ENCODE results near the gene INSYN2B.

Gene INSYN2B

DNA sequence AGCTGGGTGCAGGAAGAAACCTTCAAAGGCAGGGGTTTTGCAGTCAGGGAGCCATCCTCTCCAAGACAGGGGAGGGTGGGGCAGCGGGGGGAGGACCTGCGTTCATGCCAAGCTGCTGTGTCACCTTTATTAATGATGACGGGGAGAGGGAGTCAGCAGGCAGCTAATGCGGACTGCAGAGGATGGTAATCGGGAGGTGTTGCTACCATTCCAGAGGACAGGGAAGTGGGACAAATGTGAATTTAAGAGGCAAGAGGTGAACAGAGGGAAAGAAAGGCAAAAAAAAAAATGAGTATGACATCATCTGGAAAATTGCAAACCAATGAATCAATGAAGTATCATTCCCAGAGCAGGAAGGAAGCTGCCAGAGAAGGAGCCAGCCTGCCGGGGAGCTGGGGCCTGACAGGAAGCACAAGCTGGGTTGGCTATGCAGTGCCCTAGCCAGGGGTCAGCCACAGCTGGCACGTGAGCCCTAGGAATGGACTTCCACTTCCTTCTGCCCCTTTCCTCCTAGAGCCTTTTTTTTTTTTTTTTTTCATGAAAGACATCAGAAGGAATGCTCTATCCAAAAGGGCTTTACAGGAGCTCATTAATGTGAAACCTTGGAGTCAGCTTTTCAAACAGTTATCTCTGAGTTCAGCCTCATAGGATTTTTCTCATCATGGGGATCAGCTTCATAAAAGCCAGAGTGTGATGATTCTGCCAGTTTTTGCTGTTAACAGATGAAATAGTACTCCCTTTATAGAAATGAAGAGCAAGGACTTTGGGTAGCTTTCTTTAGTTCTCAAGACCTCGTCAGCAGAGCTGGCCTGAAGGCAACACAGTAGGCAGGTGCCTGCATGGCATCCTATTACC, 9.2 kb downstream of the INSYN2B start:
- Histone ChIP-seq H2AFZ (ENCODE audit: low read depth, low read length) (no peak overlapping the region), H3K9me3 (ENCODE audit: insufficient read depth, low read length, severe bottlenecking) (no peaks in the 10 kb centered on the region), H3K4me2 (ENCODE audit: insufficient read depth, low read length) (no peak overlapping the region), H4K20me1 (ENCODE audit: insufficient read depth, low read length) (no peaks in the 10 kb centered on the region), H3K4me1 (ENCODE audit: insufficient read depth, low read length) (no peaks in the 10 kb centered on the region), H3K27ac (ENCODE audit: low read length) (no peak overlapping the region), H3K27me3 (ENCODE audit: insufficient read depth, low read length, poor library complexity) (no peaks in the 10 kb centered on the region), H3K79me2 (ENCODE audit: insufficient read depth, low read length) (no peaks in the 10 kb centered on the region), H3K4me3 (ENCODE audit: low read depth in 1 of 2, low read length in 2 of 2) (no peak overlapping the region), H3K36me3 (ENCODE audit: insufficient read depth, low read length) (peaks cover 9% of the 10 kb centered on the region; the same call in 1 of the 2 replicates), H3K9ac (ENCODE audit: low read depth, low read length) (no peak overlapping the region)
- ATAC-seq (ENCODE audit: insufficient read depth, low read depth) (no peak), DNase-seq (no peak)
- TF ChIP-seq CTCF (IDR thresholded peaks at IDR 0.05; ENCODE audit: borderline replicate concordance, extremely low read depth, low read length, poor library complexity, severe bottlenecking) (no peak), EZH2 (IDR thresholded peaks at IDR 0.05; ENCODE audit: borderline replicate concordance, low read depth, low read length, severe bottlenecking) (no peak)

DNA sequence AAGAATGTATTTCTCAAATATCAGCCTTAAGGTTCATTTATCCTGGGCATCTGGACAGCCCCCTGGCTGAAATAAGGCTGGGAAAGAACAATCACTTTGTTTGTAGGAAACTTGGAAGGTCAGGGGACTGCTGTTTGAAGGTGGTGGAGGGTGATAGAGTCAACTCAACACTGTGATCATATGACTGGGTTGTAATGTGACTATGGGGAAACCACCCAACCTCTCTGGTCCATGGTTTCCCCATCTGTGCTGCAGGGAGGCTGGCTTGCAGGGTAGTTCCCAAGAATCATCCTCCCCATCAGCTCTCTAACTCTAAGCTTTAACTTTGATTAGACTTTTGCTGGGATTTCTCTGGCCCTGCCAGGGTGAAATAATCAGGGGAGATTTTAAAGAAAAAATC, 10.0 kb downstream of the INSYN2B start:
- no peak for DNase-seq
- Histone ChIP-seq H3K27me3 (ENCODE audit: insufficient read depth, low read length, poor library complexity) (no peaks in the 10 kb centered on the region), H3K4me1 (ENCODE audit: insufficient read depth, low read length) (no peaks in the 10 kb centered on the region), H3K27ac (ENCODE audit: low read length) (no peak overlapping the region), H3K4me2 (ENCODE audit: insufficient read depth, low read length) (no peak overlapping the region), H3K4me3 (ENCODE audit: low read depth in 1 of 2, low read length in 2 of 2) (no peak overlapping the region), H3K36me3 (ENCODE audit: insufficient read depth, low read length) (peaks cover 9% of the 10 kb centered on the region; the same call in 1 of the 2 replicates), H4K20me1 (ENCODE audit: insufficient read depth, low read length) (no peaks in the 10 kb centered on the region; the same call in 1 of the 2 replicates), H3K9ac (ENCODE audit: low read depth, low read length) (no peak overlapping the region), H3K79me2 (ENCODE audit: insufficient read depth, low read length) (no peaks in the 10 kb centered on the region), H2AFZ (ENCODE audit: low read depth, low read length) (no peak overlapping the region), H3K9me3 (ENCODE audit: insufficient read depth, low read length, severe bottlenecking) (no peaks in the 10 kb centered on the region)
- TF ChIP-seq EZH2 (IDR thresholded peaks at IDR 0.05; ENCODE audit: borderline replicate concordance, low read depth, low read length, severe bottlenecking) (no peak), CTCF (IDR thresholded peaks at IDR 0.05; ENCODE audit: borderline replicate concordance, extremely low read depth, low read length, poor library complexity, severe bottlenecking) (no peak)
- no peak for ATAC-seq (ENCODE audit: insufficient read depth, low read depth)

DNA sequence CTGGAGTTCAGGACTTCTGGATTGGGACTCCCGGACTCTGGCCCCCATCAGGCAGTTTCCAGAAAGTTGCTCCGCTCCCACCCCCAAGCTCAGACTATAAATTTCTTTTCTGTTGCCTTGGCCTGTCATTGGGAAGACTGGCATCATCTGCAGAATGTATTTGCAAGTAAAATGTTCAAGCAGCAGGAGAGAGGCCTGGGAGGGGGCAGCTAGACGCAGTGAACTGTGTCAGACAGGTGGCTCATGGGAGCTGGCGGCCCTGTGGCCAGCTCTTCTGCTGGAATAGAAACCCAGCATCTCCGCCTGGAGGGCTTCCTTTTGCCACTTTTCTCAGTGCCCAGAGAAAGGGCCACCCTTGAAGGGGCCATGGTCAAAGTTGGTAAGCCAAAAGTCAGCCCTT, 16.0 kb downstream of the INSYN2B start:
- ATAC-seq (ENCODE audit: insufficient read depth, low read depth), result no peak

More for the DNA sequence above, 16.0 kb downstream of the INSYN2B start:
- Histone ChIP-seq H3K4me3 (ENCODE audit: low read depth in 1 of 2, low read length in 2 of 2) (no peak overlapping the region), H3K9me3 (ENCODE audit: insufficient read depth, low read length, severe bottlenecking) (no peaks in the 10 kb centered on the region), H3K36me3 (ENCODE audit: insufficient read depth, low read length) (0 out of 2 replicates have a peak, but pooled peaks cover 3% of the 10 kb centered on the region), H3K4me2 (ENCODE audit: insufficient read depth, low read length) (no peak overlapping the region), H3K9ac (ENCODE audit: low read depth, low read length) (no peak overlapping the region), H2AFZ (ENCODE audit: low read depth, low read length) (no peak overlapping the region), H3K27me3 (ENCODE audit: insufficient read depth, low read length, poor library complexity) (no peaks in the 10 kb centered on the region), H3K79me2 (ENCODE audit: insufficient read depth, low read length) (no peaks in the 10 kb centered on the region), H3K27ac (ENCODE audit: low read length) (no peak overlapping the region), H4K20me1 (ENCODE audit: insufficient read depth, low read length) (no peaks in the 10 kb centered on the region; the same call in 1 of the 2 replicates), H3K4me1 (ENCODE audit: insufficient read depth, low read length) (no peaks in the 10 kb centered on the region)
- TF ChIP-seq EZH2 (IDR thresholded peaks at IDR 0.05; ENCODE audit: borderline replicate concordance, low read depth, low read length, severe bottlenecking), result no peak
- no peak for TF ChIP-seq CTCF (IDR thresholded peaks at IDR 0.05; ENCODE audit: borderline replicate concordance, extremely low read depth, low read length, poor library complexity, severe bottlenecking)
- no peak for DNase-seq

All from DND-41 (cell line).